GM18508 (cell line): ENCODE measurements around the gene PARS2.
A peak's percentile ranks its signal among the peaks of the same experiment; 100 is the strongest.

ENCODE experiments used
- ATAC-seq: cut with Tn5 transposase; IDR thresholded peaks from one replicate; pipeline ENCODE4 v1.9.1; 2021; ENCODE audit warnings: moderate number of reproducible peaks; ENCODE audit not compliant: insufficient read depth, unreplicated experiment

PARS2 gene

GRCh38 chr1:54800041-54800898 lies 35.9 kb upstream of the PARS2 start:
- no peak for ATAC-seq

GRCh38 chr1:54798769-54799641 lies 34.7 kb upstream of the PARS2 start:
- ATAC-seq, result peak; percentile 47

GRCh38 chr1:54798206-54798605 lies 33.9 kb upstream of the PARS2 start:
- no peak for ATAC-seq

GRCh38 chr1:54796902-54797301 lies 32.6 kb upstream of the PARS2 start:
- ATAC-seq, result no peak

GRCh38 chr1:54795841-54796468 lies 31.6 kb upstream of the PARS2 start:
- no peak for ATAC-seq

- no peak for ATAC-seq
Observed at GRCh38 chr1:54795356-54795665, 31.0 kb upstream of the PARS2 start.

GRCh38 chr1:54794451-54795355 lies 30.4 kb upstream of the PARS2 start:
- no peak for ATAC-seq

- no peak for ATAC-seq
Observed at GRCh38 chr1:54792686-54793282, 28.5 kb upstream of the PARS2 start.

GRCh38 chr1:54791880-54792522 lies 27.7 kb upstream of the PARS2 start:
- no peak for ATAC-seq

GRCh38 chr1:54788459-54788858 lies 24.1 kb upstream of the PARS2 start:
- ATAC-seq, result no peak

GRCh38 chr1:54787604-54788003 lies 23.3 kb upstream of the PARS2 start:
- no peak for ATAC-seq

GRCh38 chr1:54786778-54787177 lies 22.5 kb upstream of the PARS2 start:
- ATAC-seq, result no peak

- no peak for ATAC-seq
Observed at GRCh38 chr1:54784066-54784465, 19.7 kb upstream of the PARS2 start.

- no peak for ATAC-seq
Observed at GRCh38 chr1:54782588-54782987, 18.3 kb upstream of the PARS2 start.

GRCh38 chr1:54782156-54782555 lies 17.8 kb upstream of the PARS2 start:
- no peak for ATAC-seq

- no peak for ATAC-seq
Observed at GRCh38 chr1:54781023-54781723, 16.9 kb upstream of the PARS2 start.

- no peak for ATAC-seq
Observed at GRCh38 chr1:54777431-54777830, 13.1 kb upstream of the PARS2 start.

GRCh38 chr1:54777011-54777410 lies 12.7 kb upstream of the PARS2 start:
- ATAC-seq, result no peak
